ENCODE results near the gene RNF113A. TPM values are rescaled to one million over a fixed set of nuclear protein-coding genes. Genes with fewer than 3 reads are reported as not detected.
A peak's percentile ranks its signal among the peaks of the same experiment; 100 is the strongest.
"Not testable (repeated sequence)": the region's sequence is repeated elsewhere in the genome, so short reads cannot be mapped to it uniquely, and the experiment has no call there.

Gene RNF113A
- total and polyA plus RNA-seq, 2 donors (not counting 3 experiments of a cell fraction or from before 2014, with no cell fraction given), result 9.4 to 11.7 TPM

DNA sequence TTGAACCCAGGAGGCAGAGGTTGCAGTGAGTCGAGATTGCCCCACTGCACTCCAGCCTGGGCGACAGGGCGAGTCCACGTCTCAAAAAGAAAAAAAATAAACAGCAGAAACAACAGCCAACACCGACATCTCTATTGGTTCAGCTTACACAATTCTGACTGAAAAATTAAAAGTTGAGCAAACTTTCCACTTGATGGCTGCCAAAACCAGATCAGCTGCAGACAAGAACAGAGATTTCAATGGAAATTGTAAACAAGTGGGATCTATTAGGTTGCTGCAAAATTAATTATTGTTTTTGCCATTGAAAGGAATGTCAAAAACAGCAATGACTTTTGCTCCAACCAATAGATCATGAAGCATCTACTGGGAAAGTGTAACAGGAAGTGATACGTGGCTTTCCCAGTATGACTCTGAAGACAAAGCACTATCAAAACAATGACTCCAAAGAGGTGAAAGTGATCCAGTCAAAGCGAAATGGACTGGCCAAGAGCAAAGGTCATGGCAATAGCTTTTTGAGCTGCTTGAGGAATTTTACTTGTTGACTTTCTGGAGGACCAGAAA lies 45.1 kb downstream of the RNF113A start:
- Histone ChIP-seq H3K4me2 (ENCODE audit: insufficient read depth, low read length) (no peak overlapping the region), H3K36me3 (ENCODE audit: control insufficient read depth in 2 of 2, extremely low read depth in 1 of 2, insufficient read depth in 2 of 2, low read length in 2 of 2) (no peaks in the 10 kb centered on the region), H3K79me2 (ENCODE audit: control insufficient read depth, insufficient read depth, low read length) (no peaks in the 10 kb centered on the region), H3K27ac (ENCODE audit: insufficient read depth, low read depth, low read length) (no peak overlapping the region), H3K9me3 (replicated peaks; ENCODE audit: control insufficient read depth, insufficient read depth, low read length) (no peaks in the 10 kb centered on the region), H3K9me1 (replicated peaks; ENCODE audit: control insufficient read depth, extremely low read depth, insufficient read depth, low read length) (no peaks in the 10 kb centered on the region), H2AFZ (ENCODE audit: low read depth, low read length) (no peak overlapping the region), H3K4me1 (ENCODE audit: control insufficient read depth, extremely low read depth, insufficient read depth, low read length) (peaks cover 4% of the 10 kb centered on the region), H3K9ac (replicated peaks; ENCODE audit: extremely low read depth, insufficient read depth, low read length) (no peak overlapping the region), H4K20me1 (replicated peaks; ENCODE audit: control insufficient read depth, extremely low read depth, insufficient read depth, low read length) (no peaks in the 10 kb centered on the region), H3K4me3 (replicated peaks in 1 of 3; ENCODE audit: insufficient read depth in 1 of 3, low read depth in 1 of 3, low read length in 3 of 3) (no peak overlapping the region), H3K27me3 (ENCODE audit: control insufficient read depth in 2 of 2, insufficient read depth in 2 of 2, low read length in 2 of 2) (no peaks in the 10 kb centered on the region)
- dilution Hi-C loops (cut with MboI; ENCODE audit: extremely low pct_ligation_motif_present, low sequenced_read_pairs) (no loop called here), intact Hi-C loops (cut with micrococcal nuclease) (loop anchor here (5.0 kb wide), 1 partner anchor 34 kb away; the partner anchor contains the start of gene RPL39)
- TF ChIP-seq JUN (IDR thresholded peaks at IDR 0.05; ENCODE audit: borderline replicate concordance, insufficient read depth, insufficient read length, low read depth), result peak; percentile 29
- TF ChIP-seq EZH2 (IDR thresholded peaks at IDR 0.05; ENCODE audit: borderline replicate concordance, low read depth, low read length, severe bottlenecking), result no peak
- FAIRE-seq, result peak; percentile 26
- CTCF ChIA-PET, result interaction anchor here (1.1 kb wide), 1 partner anchor 35 kb away, joined by 3 read pairs; the partner anchor contains the start of gene RPL39
- peak; percentile 64 for DNase-seq (ENCODE audit: low read depth, low spot score)
- no TSS peak for BruUV-seq (replicated peaks)
- POLR2A ChIA-PET, result interaction anchor here (0.6 to 0.9 kb wide), 2 partner anchors 25 to 35 kb away, joined by 4 to 8 read pairs; partner anchors contain the start of gene RPL39

- H3K79me2 ChIP-seq (ENCODE audit: control insufficient read depth, insufficient read depth, low read length); H3K9me1 ChIP-seq (replicated peaks; ENCODE audit: control insufficient read depth, extremely low read depth, insufficient read depth, low read length); H4K20me1 ChIP-seq (replicated peaks; ENCODE audit: control insufficient read depth, extremely low read depth, insufficient read depth, low read length); CTCF ChIA-PET; dilution Hi-C loops (cut with MboI; ENCODE audit: extremely low pct_ligation_motif_present, low sequenced_read_pairs); POLR2A ChIA-PET; H3K9ac ChIP-seq (replicated peaks; ENCODE audit: extremely low read depth, insufficient read depth, low read length); DNase-seq (ENCODE audit: low read depth, low spot score); H3K9me3 ChIP-seq (replicated peaks; ENCODE audit: control insufficient read depth, insufficient read depth, low read length); H3K4me1 ChIP-seq (ENCODE audit: control insufficient read depth, extremely low read depth, insufficient read depth, low read length); H2AFZ ChIP-seq (ENCODE audit: low read depth, low read length); FAIRE-seq; BruUV-seq (replicated peaks); H3K36me3 ChIP-seq (ENCODE audit: control insufficient read depth in 2 of 2, extremely low read depth in 1 of 2, insufficient read depth in 2 of 2, low read length in 2 of 2); H3K4me2 ChIP-seq (ENCODE audit: insufficient read depth, low read length); H3K27ac ChIP-seq (ENCODE audit: insufficient read depth, low read depth, low read length); H3K4me3 ChIP-seq (replicated peaks in 1 of 3; ENCODE audit: insufficient read depth in 1 of 3, low read depth in 1 of 3, low read length in 3 of 3); intact Hi-C loops (cut with micrococcal nuclease); H3K27me3 ChIP-seq (ENCODE audit: control insufficient read depth in 2 of 2, insufficient read depth in 2 of 2, low read length in 2 of 2): not testable (repeated sequence)
Observed at GRCh38 chrX:119824221-119824620, 47.3 kb downstream of the RNF113A start.

GRCh38 chrX:119821703-119822102 lies 49.8 kb downstream of the RNF113A start:
- BruUV-seq (replicated peaks); H3K9me3 ChIP-seq (replicated peaks; ENCODE audit: control insufficient read depth, insufficient read depth, low read length); H3K27ac ChIP-seq (ENCODE audit: insufficient read depth, low read depth, low read length); H3K4me2 ChIP-seq (ENCODE audit: insufficient read depth, low read length); H3K9me1 ChIP-seq (replicated peaks; ENCODE audit: control insufficient read depth, extremely low read depth, insufficient read depth, low read length); H3K36me3 ChIP-seq (ENCODE audit: control insufficient read depth in 2 of 2, extremely low read depth in 1 of 2, insufficient read depth in 2 of 2, low read length in 2 of 2); H3K79me2 ChIP-seq (ENCODE audit: control insufficient read depth, insufficient read depth, low read length); H4K20me1 ChIP-seq (replicated peaks; ENCODE audit: control insufficient read depth, extremely low read depth, insufficient read depth, low read length); H2AFZ ChIP-seq (ENCODE audit: low read depth, low read length); H3K4me1 ChIP-seq (ENCODE audit: control insufficient read depth, extremely low read depth, insufficient read depth, low read length); dilution Hi-C loops (cut with MboI; ENCODE audit: extremely low pct_ligation_motif_present, low sequenced_read_pairs); H3K9ac ChIP-seq (replicated peaks; ENCODE audit: extremely low read depth, insufficient read depth, low read length); intact Hi-C loops (cut with micrococcal nuclease); H3K27me3 ChIP-seq (ENCODE audit: control insufficient read depth in 2 of 2, insufficient read depth in 2 of 2, low read length in 2 of 2); H3K4me3 ChIP-seq (replicated peaks in 1 of 3; ENCODE audit: insufficient read depth in 1 of 3, low read depth in 1 of 3, low read length in 3 of 3): not testable (repeated sequence)
- POLR2A ChIA-PET, result interaction anchor here (1.4 kb wide), 1 partner anchor 30 kb away, joined by 3 read pairs; the partner anchor contains the start of gene RPL39
- peak; percentile 70 for DNase-seq (ENCODE audit: low read depth, low spot score)
- peak; percentile 28 for FAIRE-seq
- CTCF ChIA-PET, result interaction anchor here (0.8 to 1.2 kb wide), 2 partner anchors 59 to 67 kb away, joined by 3 read pairs; no protein-coding TSS in a partner anchor
